ENCODE results near the gene MAB21L4.
A peak's percentile ranks its signal among the peaks of the same experiment; 100 is the strongest.

The MAB21L4 gene

DNA sequence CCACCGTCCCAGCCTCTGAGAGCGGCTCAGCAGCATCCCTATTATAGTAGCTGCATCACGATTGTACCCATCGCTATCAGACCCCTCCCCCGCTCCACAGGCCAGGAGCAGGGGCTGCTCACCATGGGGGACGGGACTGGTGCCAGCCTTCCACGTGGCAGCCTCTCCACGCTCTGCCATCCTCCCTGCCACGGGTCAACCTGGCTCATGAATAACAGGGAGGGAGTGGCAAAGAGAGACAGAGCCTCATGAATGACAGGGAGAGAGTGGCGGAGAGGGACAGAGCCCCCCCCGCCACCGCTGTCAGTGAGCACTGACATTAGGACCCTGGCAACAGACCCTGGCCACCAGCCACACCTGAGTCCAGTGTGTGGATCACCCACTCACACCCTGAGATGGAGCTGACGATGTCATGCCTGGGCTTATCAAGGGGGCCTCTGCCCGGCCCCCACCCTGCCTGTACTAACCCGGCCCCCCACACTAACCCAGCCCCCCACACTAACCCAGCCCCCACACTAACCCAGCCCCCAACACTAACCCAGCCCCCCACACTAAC lies 27.1 kb upstream of the MAB21L4 start:
- DNase-seq: no peak

DNA sequence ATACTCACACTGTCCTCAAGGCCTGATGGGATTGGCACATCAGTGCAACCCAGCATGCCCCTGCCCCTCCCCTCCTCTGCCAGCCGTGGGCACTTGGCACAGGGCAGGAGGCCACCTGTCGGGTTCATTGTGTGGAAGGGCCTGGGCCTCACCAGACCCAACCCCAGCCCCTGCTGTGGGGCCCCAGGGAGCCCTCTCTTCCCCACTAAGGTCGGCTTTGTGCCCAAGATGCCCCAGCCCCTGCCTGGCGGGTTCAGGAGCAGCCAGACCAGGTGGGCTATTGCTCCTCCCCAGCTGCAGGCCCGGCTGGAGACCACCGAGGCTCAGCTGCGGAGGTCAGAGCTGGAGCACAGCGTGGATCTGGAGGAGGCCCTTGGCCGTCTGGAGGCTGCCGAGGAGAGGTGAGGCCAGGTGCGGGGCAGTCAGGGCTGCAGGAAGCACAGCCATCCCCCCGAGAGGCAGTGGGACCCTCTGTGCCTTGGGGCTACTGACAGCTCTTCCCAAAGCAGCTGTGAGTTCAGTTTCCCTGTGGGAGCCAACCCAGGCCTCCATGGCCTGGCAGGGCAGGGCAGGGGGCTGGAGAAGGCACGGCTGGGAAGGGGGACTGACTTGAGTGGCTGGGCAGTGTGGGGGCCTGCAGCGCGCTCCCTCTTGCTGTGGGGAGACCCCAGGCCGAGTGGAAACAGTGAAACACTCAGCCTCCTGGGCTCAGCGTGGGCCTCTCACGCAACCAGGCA lies 26.5 kb upstream of the MAB21L4 start:
- no peak for DNase-seq

DNA sequence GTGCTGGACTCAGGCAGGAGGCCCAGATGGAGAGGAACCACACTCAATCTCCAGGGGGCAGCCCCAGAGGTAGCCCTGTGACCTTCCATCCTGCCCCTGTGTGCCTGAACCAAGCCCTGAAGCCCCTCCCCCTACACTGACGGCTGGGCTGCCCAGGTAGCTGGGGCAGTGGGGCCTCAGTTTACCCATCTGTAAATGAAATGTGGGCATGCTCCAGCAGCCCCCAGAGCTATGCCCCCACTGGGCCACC lies 26.0 kb upstream of the MAB21L4 start:
- no peak for DNase-seq

DNA sequence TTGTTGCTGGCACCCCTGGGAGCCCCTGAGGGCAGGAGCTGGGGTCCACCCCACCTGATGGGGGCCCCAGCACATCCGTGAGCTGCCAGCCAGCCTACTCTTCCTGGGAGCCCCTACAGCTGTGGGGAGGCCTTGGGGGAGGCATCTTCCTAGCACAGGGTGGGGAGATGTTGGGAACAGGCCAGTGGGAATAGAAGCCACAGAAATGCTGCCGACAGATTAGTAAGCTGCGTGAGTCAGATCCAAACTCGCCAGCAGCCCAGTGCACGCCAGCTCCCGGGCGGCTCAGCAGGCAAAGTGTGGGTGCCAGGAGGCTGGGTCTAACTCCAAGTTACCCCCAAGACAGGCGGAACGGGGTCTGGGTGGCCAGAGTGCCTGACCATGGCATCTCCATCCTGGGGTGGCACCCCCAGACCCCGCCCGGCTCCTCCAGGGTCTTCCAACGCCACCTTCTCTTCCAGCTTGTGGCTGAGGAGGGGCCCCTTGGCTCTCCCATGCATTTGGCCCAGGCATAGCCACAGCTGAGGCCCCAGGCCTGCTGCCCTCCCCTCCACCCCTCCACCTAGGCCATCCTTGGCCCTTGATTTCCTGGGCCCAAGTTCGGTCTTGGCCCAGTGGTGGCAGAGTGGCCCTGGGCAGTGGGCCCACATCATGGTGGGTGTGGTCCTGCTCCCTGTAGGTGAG lies 25.5 kb upstream of the MAB21L4 start:
- no peak for DNase-seq

DNA sequence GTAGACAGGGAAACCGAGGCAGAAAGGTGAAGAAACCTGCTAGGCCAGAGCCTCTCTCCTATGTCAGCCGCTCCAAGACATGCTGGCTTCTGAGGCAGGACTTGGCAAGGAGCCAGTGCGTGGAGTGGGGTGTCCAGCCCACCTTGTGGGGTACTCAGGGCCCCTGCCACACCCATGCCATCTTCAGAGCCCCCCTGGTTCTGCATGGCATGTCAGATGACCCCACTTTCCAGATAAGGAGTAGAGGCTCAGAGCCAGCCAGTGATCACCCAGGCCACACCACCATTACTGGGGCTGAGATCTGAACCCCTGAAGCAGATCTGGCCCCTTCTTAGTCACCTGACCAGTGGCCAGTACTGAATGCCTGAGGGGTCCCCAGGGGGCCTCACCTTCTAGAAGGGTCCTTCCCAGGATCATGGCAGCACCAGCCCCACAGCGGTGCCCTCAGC lies 24.9 kb upstream of the MAB21L4 start:
- no peak for DNase-seq

DNA sequence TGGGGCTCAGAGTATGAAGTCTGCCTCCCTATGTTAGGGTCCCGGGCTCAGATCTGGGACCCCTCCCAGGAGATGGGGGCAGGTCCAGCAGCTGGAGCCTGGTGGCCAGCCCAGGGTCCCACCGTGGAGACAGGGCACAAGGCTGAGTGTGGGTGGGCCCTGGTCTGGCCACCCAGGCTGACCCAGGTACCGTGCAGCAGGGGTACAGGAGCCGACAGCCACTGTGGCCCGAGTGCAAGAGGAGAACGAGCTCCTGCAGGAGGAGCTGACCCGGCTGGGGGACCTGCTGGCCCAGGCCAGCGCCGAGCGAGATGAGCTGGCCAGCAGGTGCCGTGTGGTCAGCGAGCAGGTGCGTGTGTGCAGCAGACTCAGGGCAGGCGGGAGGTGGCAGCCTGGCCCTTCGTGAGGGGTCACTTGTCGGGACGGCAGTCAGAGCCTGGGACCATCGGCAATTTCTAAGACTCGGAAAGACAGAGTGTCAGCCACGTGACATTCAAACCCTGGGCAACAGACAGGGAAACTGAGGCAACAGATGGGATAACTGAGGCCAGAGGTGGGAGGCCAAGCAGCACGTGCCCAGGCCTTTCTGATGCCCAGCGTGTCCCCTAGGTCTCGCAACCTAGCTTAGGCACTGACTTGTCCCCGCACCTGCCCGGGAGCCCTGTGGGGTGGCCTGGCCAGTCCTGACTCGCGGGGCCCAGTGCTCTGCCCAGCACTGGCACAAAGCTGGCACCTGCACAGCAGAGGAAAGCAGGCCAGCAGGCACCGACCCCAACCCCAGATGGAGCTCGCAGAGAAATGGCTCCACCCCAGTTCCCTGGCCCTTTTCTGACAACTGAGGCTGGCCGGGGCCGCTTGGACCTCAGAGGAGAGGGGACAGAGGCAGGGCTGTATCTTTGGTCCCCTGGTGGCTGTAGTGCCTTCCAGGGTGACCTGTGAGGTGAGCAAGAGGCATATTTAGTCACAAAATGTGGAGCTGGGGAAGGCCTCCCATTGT lies 24.1 kb upstream of the MAB21L4 start:
- no peak for DNase-seq

DNA sequence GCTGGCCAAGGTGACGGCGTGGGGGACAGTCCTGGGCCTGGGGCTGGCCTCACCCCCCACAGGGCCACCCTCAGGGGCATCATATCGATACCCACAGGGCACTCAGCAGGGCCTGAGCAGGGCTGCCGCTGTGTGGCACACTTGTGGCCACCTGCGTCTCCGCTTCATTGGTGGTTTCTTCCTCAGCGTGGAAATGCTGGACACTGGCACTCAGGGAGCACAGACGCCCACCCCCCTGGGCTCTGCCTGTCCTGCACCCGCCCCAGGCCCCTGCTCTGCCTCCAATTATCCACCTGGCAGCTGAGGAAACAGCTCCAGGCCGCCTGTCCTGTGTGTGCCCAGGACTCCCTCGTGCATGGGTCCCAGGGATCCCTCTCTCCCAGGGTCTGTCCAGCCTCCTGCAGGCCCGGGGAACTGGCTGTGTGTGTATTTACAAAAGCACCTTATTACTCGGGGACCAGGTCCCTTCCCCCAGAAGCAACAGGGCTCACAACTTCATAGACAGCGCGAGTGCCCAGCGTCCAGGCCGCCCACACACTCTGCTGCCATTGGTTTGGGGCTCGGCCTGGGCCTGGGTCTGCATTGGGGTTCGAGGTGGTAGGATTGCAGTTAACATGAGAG lies 23.3 kb upstream of the MAB21L4 start:
- no peak for DNase-seq

DNA sequence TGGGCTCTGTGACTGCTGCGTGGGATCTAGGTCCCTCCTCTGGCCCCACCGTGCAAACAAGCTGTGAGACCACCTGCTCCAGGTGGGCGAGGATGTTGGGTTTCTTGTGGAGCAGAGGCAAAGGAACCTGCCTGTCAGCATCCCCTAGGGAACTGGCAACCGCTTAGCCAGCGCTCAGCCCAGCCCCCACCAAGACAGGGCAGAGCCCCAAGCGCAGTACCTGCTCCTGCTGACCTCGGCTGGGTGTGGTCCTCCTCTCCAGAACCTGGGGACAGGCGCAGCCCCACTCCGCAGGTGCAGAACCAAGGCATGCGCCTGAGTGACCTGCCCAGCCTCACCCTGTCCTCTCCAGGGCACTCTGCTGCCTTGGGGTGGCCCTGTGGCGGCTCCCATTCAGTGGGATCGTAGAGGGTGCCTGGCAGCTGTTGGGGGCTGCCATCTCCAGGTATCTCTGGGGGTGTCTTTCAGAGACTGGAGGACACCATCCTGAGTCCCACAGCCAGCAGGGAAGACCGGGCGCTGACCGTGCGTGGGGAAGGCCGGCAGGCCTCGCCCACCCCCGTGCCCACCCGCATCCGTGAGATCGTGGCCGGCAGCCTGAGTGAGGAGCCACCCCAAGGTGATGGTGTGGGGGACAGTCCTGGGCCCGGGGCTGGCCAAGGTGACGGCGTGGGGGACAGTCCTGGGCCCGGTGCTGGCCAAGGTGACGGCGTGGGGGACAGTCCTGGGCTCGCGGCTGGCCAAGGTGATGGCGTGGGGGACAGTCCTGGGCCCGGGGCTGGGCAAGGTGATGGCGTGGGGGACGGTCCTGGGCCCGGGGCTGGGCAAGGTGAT lies 22.5 kb upstream of the MAB21L4 start:
- DNase-seq: no peak

DNA sequence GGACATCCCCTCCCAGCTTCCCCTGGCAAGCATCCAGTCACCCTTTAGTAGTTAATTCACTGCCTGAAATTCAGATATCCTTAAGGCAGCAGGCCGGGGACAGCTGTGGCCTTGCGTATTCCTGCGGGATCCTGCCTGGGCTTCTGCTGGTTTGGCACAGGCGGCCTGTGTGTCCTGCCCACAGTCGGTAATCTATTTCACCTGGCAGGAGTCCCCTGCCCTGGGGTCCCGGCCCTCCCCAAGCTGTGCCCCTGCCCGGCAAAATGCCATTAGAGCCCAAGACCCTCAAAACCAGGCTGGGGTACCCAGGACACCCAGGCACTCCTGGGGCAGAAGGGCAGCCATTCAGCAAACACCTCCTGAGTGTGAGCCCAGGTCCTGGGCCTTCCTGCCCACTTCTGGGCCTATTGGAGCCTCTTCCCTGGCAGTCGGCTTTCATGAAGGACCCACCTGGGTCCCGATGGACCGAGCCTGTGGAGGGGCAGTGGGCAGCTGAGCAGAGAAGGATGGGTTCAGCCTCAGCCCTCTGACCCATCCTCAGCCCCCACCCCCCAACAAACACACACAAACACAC lies 21.8 kb upstream of the MAB21L4 start:
- no peak for DNase-seq

DNA sequence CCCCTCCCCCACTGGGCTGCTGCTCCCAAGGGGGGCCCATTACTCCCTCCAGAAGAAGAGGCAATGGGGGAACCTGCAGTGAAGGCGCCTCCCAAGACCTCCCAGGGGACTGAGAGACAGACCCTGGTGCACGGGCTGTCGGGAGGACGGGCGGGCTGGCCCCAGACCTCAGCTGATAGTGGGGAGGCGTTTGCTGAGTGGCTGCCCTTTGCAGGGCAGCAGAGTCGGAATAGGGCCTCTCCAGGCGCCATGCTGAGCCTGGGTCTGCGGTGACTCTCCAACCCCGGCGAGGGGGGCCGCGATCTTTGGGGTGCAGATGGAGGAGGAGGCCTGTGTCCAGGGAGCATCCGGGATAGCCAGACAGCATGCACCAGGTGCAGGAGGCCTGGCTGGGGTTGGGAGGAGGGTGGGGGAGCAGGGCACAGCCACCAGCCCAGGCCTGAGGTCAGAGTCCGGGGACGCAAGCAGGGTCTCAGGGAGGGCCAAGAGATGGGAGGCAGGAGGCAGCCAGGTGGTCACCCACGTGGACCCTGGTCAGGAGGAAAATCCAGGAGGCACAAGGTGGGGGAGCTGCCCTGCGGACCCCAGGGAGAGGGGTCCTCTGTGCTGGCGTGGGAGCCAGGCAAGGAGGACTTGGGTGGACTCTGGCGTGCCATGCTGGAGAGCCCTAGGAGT lies 21.2 kb upstream of the MAB21L4 start:
- no peak for DNase-seq

DNA sequence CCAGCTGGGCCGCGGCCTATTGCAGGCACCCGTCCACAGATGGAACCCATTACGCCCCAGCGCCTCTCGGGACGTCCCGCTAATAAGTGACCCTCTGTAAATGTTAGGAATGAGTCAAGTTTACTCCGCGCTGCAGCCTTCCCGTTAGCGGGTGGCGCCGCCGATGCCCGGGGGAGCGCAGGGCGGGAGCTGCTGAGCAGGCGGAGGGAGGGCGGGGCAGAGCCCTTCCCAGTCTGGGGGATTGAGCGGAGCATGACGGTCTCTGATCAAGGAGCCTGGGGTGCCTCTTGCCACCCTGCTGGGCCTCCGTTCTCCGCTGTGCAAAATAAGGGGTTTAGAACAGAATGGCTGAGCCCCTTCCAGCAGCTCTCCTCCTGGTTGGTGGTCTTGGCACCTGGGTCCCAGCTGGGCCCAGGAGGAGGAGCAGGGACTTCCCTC lies 20.6 kb upstream of the MAB21L4 start:
- no peak for DNase-seq

DNA sequence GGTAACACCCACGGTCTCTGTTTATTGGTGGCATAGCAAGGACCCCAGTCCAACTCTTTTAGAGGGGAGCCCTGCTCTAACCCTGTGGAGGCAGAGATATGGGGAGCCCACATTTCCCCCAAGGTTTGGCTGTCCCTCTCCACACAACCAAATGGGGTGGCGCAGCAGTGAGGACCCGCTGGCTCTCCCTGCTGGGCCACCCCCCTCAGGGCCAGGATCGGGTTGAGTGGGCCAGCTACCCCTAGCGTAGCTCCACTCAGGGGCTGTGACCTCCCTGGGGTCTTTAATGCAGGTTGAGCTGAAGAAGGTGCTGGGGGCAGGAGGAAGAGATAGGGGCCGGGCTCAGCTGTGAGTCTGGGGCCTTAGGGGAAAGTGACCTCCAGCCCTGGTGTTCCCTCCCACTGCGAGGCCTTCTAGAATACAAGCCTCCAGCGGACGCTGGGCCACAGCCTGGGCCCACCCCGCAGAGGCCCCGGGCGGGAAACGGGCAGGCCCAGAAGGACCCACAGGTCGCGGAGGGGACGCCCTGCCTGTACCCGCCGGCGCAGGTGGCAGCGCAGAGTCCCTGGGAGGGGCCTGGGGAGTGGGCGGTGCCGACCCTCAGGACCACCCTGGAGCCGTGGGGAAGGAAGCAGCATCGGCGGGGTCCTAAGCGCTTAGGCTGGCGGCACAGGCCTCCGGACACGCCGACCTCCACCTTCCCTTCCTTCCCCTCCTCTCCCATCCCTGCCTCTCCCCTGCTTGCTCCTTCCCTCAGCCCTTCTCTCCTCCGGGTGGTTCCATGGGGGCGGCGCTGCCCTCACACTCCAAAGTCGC lies 19.8 kb upstream of the MAB21L4 start:
- no peak for DNase-seq

DNA sequence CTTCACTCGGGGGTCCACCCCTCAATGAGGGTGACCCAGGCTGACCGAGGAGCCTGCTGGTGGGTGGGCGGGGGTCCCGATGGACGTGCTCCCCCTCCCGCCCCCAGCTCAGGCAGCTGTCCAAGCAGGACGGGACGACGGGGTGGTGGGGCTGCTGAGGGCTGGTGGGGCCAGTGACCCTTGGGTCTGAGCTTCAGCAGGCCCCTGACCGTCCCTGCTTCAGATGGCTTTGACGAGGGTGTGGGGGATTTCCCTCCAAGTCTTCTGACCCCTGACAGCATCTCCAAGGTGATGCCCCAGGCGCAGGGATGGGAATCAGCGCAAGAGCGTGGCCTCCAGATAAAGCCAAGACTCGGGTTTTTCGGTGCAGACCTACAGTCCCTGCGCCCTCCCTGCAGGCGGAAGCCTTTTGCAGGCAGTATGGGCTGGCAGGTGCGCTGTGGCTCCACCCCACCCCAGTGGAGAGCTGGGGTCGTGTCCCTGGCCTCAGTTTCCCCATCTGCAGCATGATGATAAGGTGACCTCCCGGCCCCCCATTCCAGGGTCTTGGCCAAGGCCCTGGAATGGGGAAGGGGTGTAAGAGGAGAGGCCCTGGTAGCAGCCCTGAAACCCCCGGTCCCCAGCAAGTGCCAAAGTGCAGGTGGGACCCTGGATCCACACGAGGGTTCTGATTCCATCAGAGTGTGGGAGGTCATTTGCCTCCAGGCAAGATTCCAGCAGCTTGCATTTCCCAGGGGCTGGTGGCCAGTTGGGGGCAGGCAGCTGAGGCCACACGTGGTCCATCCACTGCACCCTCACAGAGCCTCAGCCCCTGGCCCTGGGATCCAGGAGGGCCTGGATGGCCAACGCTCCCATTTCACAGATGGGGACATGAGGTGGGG lies 18.9 kb upstream of the MAB21L4 start:
- DNase-seq: no peak

DNA sequence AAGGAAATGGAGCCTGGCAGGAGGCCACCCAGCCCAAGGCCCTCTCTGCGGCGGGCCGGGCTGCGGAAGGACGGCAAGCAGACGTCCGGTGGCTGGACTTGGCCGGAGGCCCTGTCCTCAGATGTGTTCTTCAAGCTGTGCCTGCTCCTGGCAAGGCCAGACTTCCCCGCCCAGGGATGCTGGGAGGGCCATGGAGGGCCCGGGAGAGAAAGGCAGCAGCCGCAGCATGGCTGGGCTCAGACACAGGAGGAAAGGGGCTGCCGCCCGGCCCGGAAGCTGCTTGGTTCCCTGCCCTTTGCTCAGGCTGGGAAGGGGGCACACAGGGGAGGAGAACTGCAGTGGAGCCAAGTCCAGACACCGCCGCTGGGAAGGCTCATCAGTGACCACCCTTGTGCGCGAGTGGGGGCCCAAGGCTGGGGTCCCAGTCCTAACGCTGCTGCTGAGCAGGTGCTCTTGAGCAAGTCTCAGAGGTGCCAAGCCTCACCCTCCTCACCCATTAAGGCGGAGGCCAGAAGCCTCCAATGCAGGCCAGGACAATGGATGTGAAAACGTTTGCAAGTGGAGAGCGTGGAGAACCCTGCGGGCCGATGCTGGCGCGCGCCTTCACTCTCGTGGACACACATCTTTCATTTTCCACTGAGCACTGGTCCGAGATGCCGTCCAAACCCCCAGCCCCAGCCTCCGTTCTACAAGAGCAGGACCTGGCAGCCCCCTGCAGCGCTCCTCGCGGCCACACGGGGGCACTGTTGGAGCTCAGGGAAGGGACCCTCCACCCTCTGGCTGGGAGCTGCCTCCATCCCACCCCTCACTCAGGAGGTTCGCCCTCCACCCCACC lies 18.1 kb upstream of the MAB21L4 start:
- DNase-seq: peak; percentile 71 to 79

DNA sequence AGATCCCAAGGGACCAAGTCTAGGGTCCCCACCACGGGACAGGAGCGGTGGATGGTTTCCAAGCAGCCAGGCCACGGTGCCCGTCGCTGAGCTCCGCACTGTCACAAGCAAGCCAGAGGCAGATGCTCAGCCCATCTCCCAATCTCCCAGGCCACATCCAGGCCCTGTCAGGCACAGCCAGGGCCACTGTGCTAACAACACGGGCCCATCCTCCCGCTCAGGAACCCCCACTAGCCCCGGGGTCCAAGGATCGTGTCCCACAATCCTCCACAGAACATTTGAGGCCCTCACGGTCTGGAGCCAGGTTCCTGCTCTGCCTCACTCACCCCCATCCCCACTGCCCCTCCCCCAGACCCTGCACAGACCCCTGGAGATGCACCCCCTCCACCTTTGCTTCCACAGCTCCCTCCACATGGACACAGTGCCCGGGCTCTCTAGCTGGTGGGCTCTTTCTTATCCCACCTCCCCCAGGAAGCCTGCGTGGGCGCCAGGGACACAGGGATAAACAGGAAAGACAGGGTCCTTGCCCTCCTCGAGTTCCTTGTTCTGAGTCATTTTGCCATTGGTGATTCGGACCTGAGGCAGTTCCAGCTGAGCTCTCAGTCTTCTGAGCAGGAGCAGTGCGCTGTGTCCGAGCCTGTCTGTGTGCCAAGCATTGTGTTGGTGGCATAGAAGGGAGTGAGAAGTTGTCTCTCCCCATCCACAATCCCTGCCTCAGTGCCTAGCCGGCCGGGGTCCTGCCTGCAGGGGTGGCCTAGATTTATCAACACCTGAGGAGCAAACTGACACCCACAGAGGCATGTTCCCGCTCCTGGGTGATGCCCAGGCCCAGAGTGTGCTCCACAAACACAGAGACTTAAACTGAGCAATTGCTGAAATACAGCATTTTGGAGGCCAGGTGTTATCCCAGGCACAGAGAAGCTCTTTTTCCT lies 17.2 kb upstream of the MAB21L4 start:
- DNase-seq: no peak

DNA sequence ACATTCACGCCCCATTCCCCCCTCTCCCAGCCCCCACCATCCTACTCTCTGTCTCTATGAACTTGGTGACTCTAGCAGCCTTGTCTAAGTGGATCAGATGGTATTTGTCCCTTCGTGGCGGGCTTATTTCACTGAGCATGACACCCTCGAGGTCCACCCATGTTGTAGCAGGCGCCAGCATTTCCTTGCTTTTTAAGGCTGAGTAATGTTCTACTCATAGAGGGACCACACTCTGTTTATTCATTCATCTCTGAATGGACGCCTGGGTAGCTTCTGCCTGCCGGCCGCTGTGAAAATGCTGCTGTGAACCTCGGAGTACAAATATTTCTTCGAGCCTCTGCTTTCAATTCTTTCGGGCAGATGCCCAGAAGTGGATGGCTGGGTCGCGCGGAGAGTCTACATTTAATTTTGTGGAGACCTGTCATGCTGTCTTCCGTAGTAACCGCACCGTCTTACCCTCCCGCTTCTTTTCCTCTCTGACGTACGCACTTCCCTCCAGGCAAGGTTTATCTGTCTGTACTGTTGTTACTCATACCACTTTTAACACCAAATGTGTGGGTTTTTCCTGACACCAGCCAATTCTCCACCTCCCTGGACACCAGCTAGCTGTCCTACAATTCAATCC lies 15.8 kb upstream of the MAB21L4 start:
- DNase-seq: no peak

Measured in stimulated activated CD4-positive, alpha-beta T cell treated with anti-CD3 and anti-CD28 coated beads, Interleukin-2, amount 100 ng/mL, for 24 hours (primary cell).